ENCODE data around the gene RAD9A.

DNA sequence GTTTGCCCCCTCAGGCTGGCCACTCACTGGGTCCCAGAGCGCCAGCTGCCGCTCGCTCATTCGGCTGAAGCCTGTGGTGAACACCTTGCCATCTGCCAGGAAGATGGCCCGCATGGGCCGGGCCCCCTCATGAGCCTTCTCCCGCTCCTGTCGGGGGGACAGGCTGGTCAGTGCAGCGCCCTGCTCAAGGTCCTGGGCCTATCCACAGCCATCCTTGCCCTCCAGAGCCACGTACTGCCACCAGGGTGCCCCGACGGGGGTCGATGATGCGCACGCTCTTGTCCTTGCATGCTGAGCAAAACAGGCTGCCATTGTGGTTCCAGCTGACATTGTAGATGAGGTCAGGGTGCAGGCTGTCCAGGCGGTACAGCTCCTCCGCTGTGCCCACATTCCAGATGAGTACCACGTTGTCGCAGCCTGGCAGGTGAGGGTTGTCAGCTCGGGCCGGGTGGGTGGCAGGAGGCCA, 49.3 kb downstream of the RAD9A start:
- TF ChIP-seq CTCF (IDR thresholded peaks at IDR 0.05) (no peak), EZH2phosphoT487 (IDR thresholded peaks at IDR 0.05) (no peak)
